WTC11 (cell line): ENCODE results near the gene RELT.

Experiments
- ELF4 ChIP-seq: sonication (generic); formaldehyde crosslinking; IDR thresholded peaks from 2 replicates; pipeline ENCODE4 v1.8.1; 2022; ENCODE audit warnings: low read depth, mild to moderate bottlenecking, moderate library complexity, missing genetic modification reagents
- ESRRA ChIP-seq: sonication (generic); formaldehyde crosslinking; IDR thresholded peaks from 2 replicates; pipeline ENCODE4 v1.8.1; 2022; ENCODE audit warnings: mild to moderate bottlenecking, missing genetic modification reagents, borderline replicate concordance
- MYBL2 ChIP-seq: sonication (generic); formaldehyde crosslinking; IDR thresholded peaks from 2 replicates; pipeline ENCODE4 v1.8.1; 2023; ENCODE audit warnings: mild to moderate bottlenecking, moderate library complexity, missing genetic modification reagents
- ZBTB21 ChIP-seq: sonication (generic); formaldehyde crosslinking; IDR thresholded peaks from 2 replicates; pipeline ENCODE4 v1.8.1; 2023; ENCODE audit warnings: mild to moderate bottlenecking, missing genetic modification reagents, borderline replicate concordance
- TF ChIP-seq, protein P1 (sequence below): fragments of 200-600 bp; IDR thresholded peaks from 2 replicates; pipeline ENCODE4 v1.8.0; 2022; ENCODE audit warnings: antibody characterized with exemption
- TF ChIP-seq, protein P2 (sequence below): sonication (generic); formaldehyde crosslinking; IDR thresholded peaks from 2 replicates; pipeline ENCODE4 v1.8.0; 2022; ENCODE audit warnings: mild to moderate bottlenecking, missing genetic modification reagents

DNA sequence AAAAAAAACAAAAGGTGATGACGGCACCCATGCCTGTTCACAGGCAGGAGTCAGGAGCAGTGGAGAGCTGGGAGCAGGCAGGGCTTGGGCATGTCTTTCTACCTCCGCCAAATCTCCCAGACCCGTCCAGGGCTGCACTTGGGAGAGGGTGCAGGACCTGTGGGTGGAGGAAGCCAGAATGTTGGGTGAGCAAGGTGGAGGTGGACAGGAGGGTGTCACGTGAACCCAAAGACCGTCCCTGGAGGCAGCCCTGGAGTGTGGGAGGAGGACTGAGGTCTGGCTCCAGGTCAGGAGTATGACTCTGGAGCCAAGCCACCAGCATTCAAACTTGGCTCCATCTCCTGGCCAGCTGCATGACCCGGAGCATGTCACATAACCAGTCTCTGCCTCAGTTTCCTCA lies 26.6 kb upstream of the RELT start:
- no peak for TF ChIP-seq ELF4
- TF ChIP-seq, protein P1, sequence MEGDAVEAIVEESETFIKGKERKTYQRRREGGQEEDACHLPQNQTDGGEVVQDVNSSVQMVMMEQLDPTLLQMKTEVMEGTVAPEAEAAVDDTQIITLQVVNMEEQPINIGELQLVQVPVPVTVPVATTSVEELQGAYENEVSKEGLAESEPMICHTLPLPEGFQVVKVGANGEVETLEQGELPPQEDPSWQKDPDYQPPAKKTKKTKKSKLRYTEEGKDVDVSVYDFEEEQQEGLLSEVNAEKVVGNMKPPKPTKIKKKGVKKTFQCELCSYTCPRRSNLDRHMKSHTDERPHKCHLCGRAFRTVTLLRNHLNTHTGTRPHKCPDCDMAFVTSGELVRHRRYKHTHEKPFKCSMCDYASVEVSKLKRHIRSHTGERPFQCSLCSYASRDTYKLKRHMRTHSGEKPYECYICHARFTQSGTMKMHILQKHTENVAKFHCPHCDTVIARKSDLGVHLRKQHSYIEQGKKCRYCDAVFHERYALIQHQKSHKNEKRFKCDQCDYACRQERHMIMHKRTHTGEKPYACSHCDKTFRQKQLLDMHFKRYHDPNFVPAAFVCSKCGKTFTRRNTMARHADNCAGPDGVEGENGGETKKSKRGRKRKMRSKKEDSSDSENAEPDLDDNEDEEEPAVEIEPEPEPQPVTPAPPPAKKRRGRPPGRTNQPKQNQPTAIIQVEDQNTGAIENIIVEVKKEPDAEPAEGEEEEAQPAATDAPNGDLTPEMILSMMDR, result no peak
- TF ChIP-seq, protein P2, sequence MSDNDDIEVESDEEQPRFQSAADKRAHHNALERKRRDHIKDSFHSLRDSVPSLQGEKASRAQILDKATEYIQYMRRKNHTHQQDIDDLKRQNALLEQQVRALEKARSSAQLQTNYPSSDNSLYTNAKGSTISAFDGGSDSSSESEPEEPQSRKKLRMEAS (CRISPR knock-in tag), result no peak
- no peak for TF ChIP-seq MYBL2 (CRISPR knock-in tag)
- no peak for TF ChIP-seq ESRRA (CRISPR knock-in tag)
- no peak for TF ChIP-seq ZBTB21 (CRISPR knock-in tag)
